ENCODE results near the gene NDUFV1.
"Not testable (repeated sequence)": the region's sequence is repeated elsewhere in the genome, so short reads cannot be mapped to it uniquely, and the experiment has no call there.

The NDUFV1 gene

GRCh38 chr11:67642173-67643120, 35.7 kb downstream of the NDUFV1 start:
- DNase-seq = no peak

- DNase-seq = no peak
These were observed 37.3 kb downstream of the NDUFV1 start for GRCh38 chr11:67644042-67644441.

DNA sequence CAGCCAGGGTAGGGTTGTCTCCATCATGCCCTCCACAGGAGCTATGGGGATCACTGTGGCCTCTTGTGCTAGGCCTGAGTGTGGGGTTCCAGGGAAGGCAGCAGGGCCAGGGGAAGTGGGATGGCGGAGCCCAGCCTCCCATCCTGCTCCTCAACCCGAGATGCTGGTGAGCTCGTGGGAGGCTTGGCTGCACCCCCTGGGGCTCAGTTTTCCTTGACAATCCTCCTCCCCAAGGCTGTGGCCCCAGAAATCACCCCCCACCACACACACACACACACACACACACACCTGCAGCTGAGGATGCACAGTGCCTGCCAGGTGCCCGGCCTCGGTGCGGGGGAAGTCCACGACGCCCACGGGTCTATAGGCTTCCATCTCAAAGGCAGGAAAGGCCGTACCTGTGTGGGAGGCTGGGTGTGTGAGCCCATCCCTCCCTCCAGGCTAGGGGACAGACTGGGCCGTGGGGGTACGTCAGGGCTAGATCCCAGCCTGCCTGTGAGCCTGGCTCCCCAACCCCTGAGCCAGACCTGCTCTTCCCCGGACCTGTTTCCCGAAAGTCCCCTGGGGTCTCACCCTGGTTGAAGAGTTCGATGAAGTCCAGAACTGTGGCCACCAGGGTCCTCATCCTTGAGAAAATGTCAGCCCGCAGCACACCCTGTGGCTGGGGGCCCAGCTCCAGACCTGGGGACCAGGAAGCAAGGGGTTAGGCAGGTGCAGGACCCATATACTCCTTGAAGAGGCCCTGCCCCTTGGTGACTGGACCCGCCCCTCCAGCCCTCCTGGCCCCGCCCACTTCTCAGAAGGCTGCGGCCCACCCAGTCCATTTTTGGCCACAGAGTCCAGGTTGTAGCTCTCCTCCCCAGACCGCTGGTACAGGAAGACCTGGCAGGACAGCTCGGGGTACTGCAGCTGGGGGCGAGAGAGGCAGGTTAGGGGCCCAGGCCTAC, 38.0 kb downstream of the NDUFV1 start:
- no peak for DNase-seq

DNA sequence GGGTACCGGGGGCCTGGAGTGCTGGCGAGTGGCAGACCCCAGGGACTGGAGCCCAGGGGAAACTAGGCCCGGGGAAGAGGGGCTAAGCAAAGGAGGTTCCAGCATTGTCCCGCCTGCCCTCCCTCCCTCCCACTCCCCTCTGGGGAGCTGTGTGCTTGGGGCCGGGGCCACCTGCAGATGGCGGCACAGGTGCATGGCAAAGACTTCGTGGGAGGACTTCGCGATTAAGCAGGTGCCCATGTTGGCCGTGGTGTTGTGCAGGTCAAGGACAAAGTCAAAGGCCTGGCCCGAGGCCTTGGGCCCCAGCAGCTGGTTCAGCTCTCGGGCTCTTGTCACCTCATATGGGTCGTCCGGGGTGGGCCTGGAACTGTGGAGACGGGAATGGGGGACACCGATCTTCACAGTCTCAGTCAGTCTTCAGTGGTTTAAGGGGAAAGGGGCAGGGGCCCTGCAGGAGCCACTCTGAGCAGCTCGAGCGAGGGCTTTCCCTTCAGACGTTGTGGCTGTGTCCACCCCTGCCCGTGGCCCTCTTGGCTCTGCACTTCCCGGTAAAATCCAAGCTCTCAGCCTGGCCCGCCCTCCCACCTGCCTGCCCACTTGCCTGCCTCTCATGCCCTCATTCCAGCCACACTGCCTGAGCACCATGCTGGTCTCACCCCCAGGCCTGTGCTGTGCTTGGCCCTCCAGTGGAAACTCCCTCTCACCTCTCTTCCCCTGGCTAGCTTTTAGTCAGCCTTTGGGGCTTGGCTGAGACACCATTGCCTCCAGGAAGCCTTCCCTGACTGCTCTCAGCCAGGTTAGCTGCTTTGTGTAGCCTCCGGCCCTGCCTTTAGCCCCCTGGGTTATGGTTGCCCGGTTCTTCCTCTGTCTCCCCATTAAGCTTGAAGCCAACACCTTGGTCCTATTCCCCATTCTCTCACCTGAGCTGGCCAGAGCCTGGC, 39.1 kb downstream of the NDUFV1 start:
- no peak for DNase-seq

- peak; percentile 19 for DNase-seq
These were observed 40.0 kb downstream of the NDUFV1 start for GRCh38 chr11:67646535-67647336.

DNA sequence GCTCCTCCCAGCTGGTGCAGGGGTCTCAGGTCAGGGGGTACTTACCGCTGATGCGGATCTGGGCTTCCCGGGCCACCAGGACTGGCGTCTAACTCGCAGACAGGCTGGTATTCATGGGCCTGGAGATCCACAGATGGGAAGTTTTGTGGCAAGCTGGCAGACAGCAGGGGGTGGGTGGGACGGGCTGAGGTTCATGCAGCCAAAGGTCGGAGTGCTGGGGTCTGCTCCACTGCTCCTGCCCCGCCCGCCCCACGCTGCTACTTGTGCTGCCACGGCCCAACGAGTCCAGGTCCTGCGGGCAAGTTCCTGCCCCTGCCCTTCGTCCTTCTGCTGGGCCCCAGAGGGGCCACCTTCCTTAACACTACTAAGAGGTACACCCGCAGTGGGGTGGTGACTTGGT, 40.7 kb downstream of the NDUFV1 start:
- no peak for DNase-seq

DNA sequence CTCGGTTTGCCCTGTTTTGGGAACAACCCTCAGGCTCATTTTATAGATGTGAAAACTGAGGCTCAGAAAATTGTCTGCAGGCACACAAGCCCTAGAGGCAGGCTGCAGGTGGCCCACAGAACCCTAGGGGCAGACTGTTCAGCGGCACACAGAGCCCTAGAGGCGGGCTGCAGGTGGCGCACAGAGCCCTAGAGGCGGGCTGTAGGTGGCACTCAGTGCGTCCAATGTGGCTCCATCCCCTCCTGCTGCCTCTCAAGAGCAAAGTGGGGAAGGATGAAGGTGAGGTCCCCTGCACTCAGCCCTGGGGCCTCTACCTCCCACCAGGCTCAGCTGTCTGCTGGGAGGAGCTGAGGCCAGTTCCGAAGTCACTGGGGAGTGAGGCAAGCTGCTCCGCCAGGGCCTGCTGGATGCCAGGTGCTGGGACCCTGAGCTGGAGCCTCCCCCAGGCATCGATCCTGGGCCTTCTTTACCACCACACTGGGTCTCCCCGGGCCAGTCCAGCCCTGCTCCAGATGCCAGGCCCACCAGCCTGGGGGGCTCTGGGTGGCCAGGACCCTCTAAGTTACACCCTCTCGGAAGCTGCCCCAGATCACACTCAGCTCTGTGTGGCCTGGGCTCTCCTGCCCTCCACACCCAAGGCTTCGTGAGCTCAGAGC, 41.5 kb downstream of the NDUFV1 start:
- DNase-seq = peak; percentile 48

GRCh38 chr11:67648796-67649613, 42.3 kb downstream of the NDUFV1 start:
- no peak for DNase-seq

DNA sequence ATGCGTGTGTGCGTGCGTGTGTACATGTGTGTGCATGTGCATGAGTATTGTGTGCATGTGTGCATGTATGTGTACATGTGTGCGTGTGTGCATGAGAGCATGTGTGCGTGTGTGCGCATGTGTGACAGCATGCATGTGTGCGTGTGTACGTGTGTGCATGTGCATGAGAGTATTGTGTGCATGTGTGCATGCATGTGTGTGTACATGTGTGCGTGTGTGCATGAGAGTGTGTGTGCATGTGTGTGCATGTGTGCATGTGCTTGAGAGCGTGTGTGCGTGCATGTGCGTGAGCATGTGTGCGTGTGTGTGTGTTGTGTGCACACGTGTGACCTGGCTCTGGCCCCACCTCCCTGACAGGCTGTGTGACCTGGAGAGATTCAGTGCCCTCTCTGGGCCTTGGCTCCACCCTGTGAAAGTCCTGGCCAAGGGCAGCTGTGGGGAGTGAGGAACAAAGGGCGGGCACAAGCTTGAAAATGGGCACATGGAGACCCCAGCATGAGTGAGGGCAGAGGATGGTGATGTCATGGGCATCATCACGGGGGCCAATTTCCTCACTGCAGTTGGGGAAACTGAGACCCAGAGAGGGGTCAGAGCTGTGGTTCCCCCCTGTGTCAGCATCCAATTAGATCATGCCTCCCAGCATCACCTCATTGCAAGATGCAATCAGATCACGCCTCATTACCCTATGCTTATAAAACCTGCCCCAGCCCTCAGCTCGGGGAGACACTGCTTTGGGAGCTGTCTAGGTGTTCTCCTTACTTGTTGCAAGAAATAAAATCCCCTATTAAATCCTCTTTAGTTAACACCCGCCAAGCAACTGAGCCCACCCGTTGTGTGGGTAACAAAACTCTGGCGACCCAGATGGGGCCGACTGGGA, 43.1 kb downstream of the NDUFV1 start:
- DNase-seq = no peak

DNA sequence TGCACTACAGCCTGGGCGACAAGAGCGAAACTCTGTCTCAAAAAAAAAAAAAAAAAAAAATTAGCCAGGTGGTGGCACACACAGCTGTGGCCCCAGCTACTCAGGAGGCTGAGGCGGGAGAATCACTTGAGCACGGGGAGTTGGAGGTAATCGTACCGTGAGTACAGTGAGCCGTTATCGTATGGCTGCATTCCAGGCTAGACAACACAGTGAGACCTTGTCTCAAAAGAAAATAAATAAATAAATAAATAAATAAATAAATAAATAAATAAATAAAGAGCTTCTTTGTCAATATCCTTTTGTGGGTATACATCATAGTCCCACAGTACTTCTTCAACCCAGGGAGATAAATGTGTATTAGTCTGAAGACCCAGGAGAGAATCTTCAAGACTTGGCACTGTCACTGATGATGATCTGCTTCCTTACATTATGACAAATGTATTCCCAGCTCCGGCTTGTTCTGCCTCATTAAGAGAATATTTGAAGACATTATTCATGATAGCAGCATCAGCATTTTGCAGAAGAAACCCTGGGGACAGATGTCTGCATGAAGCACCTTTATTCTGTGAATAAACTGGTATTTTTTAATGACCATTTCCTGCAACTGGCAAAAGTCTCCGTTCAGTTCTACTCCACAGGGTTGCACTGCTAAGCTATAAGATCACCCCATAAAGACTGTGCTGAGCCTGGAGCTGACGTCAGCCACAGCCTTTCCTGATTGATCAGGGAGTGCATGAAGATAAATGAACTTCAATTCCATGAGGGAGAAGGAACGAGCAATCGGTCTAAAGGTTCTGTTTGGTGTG, 45.4 kb downstream of the NDUFV1 start:
- DNase-seq = no peak

- no peak for DNase-seq
These were observed 46.5 kb downstream of the NDUFV1 start for GRCh38 chr11:67652965-67653845.

- no peak for DNase-seq
These were observed 47.5 kb downstream of the NDUFV1 start for GRCh38 chr11:67654225-67654624.

DNA sequence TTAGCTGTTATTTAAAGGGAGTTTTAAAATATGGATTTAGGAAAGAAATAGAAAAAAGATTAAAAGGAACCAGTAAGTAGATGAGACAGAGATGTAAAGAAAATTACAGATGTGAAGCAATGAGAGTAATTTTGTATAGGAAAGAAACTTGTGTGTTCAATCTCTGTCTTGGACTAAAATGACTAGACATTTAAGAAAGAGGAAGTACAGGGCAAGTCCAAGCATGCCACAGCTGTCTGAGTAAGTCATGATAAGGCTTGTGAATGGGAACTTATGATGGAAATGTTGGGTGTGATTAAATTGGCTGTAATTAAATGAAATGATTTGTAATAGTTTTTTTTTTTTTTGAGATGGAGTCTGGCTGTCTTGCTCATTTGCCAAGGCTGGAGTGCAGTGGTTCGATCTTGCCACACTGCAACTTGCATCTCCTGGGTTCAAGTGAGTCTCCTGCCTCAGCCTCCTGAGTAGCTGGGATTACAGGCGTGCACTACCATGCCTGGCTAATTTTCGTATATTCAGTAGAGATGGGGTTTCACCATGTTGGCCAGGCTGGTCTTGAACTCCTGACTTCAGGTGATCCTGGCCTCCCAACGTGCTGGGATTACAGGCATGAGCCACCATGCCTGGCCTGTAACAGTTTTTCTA, 49.7 kb downstream of the NDUFV1 start:
- DNase-seq = no peak

DNA sequence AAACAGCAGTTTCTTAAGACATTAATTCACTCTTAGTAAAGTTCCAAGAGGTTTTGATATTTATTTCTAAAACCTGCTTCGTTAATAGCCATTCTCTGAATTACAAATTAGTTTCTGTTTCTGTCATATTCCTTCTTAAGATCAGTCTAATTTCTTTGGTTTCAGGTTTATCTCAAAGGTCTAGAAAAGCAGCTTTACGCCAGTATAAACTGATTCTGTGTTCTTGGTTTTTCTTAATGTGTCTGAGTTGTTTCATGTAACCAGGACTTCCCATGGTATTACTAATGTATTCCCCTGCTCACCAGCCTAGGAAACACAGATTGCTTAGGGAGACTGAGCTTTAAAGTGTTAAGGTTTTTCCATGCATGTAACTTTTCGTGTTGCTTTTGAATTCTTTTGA, 50.6 kb downstream of the NDUFV1 start:
- no peak for DNase-seq

GRCh38 chr11:67659651-67660165, 53.0 kb downstream of the NDUFV1 start:
- DNase-seq = not testable (repeated sequence)

DNA sequence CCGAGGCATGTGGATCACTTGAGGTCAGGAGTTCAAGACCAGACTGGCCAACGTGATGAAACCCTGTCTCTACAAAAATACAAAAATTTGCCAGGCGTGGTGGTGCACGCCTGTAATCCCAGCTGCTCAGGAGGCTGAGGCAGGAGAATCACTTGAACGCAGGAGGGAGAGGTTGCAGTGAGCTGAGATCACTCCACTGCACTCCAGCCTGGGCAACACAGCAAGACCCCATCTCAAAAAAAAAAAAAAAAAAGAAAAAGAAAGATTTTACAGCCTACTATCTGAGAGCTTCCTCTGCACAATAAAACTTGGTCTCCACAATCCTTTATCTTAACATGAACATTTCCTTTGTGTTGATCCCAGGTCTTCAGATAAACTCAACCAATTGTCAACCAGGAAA, 54.0 kb downstream of the NDUFV1 start:
- DNase-seq = not testable (repeated sequence)
